WTC11 (cell line): Measurements from ENCODE around the gene CA5B. TPM values are rescaled to one million over a fixed set of nuclear protein-coding genes. Genes with fewer than 3 reads are reported as not detected.

Experiments
- ATAC-seq: fragments of 200-7000 bp; cut with Tn5 transposase; 2 replicates; pipeline ENCODE4 v1.10.0; 2021; ENCODE audit warnings: mild to moderate bottlenecking, moderate library complexity
- CTCF ChIA-PET: fragments of 300-600 bp; sonication (Branson Sonifier 250); formaldehyde crosslinking; loops from one replicate; lab custom pipeline; 2021; ENCODE audit warnings: antibody characterized with exemption; lab: Charles Lee
- POLR2A ChIA-PET: fragments of 350-600 bp; sonication (Branson Sonifier 250); formaldehyde crosslinking; loops from one replicate; lab custom pipeline; 2021; ENCODE audit warnings: antibody characterized with exemption; lab: Charles Lee
- DNase-seq: peaks from one replicate; pipeline ENCODE4 v3.0.0; 2021; ENCODE audit warnings: low spot score
- H3K27ac Mint-ChIP-seq: 2 replicates; pipeline ENCODE4 v1.8.0; 2021; ENCODE audit warnings: mixed read lengths
- H3K27me3 Mint-ChIP-seq: 2 replicates; pipeline ENCODE4 v1.8.0; 2021; ENCODE audit warnings: low read depth, mild to moderate bottlenecking, moderate library complexity, mixed read lengths
- H3K36me3 Mint-ChIP-seq: 2 replicates; pipeline ENCODE4 v1.8.0; 2021; ENCODE audit warnings: mixed read lengths
- H3K4me1 Mint-ChIP-seq: 2 replicates; pipeline ENCODE4 v1.8.0; 2022; ENCODE audit warnings: mixed read lengths
- H3K4me3 Mint-ChIP-seq: 2 replicates; pipeline ENCODE4 v1.8.0; 2021; ENCODE audit warnings: mild to moderate bottlenecking, moderate library complexity, mixed read lengths
- H3K9me3 Mint-ChIP-seq: 2 replicates; pipeline ENCODE4 v1.8.0; 2021; ENCODE audit warnings: mixed read lengths
- ATF2 ChIP-seq: sonication (generic); formaldehyde crosslinking; IDR thresholded peaks from 2 replicates; pipeline ENCODE4 v1.8.1; 2022; ENCODE audit warnings: low read depth, missing genetic modification reagents, borderline replicate concordance
- CREB1 ChIP-seq: sonication (generic); formaldehyde crosslinking; IDR thresholded peaks from 2 replicates; pipeline ENCODE4 v1.8.0; 2023; ENCODE audit warnings: mild to moderate bottlenecking, missing genetic modification reagents
- CREM ChIP-seq: sonication (generic); formaldehyde crosslinking; IDR thresholded peaks from 2 replicates; pipeline ENCODE4 v1.8.1; 2022; ENCODE audit warnings: mild to moderate bottlenecking, missing genetic modification reagents, moderate library complexity
- E2F1 ChIP-seq: sonication (generic); formaldehyde crosslinking; IDR thresholded peaks from 2 replicates; pipeline ENCODE4 v1.8.0; 2022; ENCODE audit warnings: mild to moderate bottlenecking, missing genetic modification reagents
- FOXK1 ChIP-seq: sonication (generic); formaldehyde crosslinking; IDR thresholded peaks from 2 replicates; pipeline ENCODE4 v1.8.0; 2022; ENCODE audit warnings: mild to moderate bottlenecking, moderate library complexity, missing genetic modification reagents
- GTF2I ChIP-seq: fragments of 250-450 bp; sonication (Bioruptor Pico); conservative IDR thresholded peaks from 2 replicates; pipeline ENCODE4 v1.4.0; 2021; ENCODE audit warnings: mild to moderate bottlenecking
- HMGA2 ChIP-seq: fragments of 250-450 bp; sonication (Bioruptor Pico); IDR thresholded peaks from 2 replicates; pipeline ENCODE4 v1.4.0; 2021; ENCODE audit warnings: mild to moderate bottlenecking, moderate library complexity
- JAZF1 ChIP-seq: fragments of 250-450 bp; sonication (Bioruptor Pico); IDR thresholded peaks from 2 replicates; pipeline ENCODE4 v1.9.0; 2021; ENCODE audit warnings: moderate library complexity, mild to moderate bottlenecking, inconsistent platforms
- JUN ChIP-seq: sonication (generic); formaldehyde crosslinking; IDR thresholded peaks from 2 replicates; pipeline ENCODE4 v1.8.0; 2023; ENCODE audit warnings: mild to moderate bottlenecking, missing genetic modification reagents
- KAT7 ChIP-seq: sonication (generic); formaldehyde crosslinking; IDR thresholded peaks from 2 replicates; pipeline ENCODE4 v1.8.1; 2023; ENCODE audit warnings: missing genetic modification reagents, mild to moderate bottlenecking, borderline replicate concordance
- MLX ChIP-seq: sonication (generic); formaldehyde crosslinking; IDR thresholded peaks from 2 replicates; pipeline ENCODE4 v1.8.1; 2023; ENCODE audit warnings: mild to moderate bottlenecking, missing genetic modification reagents, moderate library complexity
- MXD4 ChIP-seq: fragments of 250-450 bp; sonication (Bioruptor Pico); IDR thresholded peaks from 2 replicates; pipeline ENCODE4 v1.8.0; 2021; ENCODE audit warnings: mild to moderate bottlenecking, moderate library complexity, borderline replicate concordance
- NFE2L1 ChIP-seq: sonication (generic); formaldehyde crosslinking; IDR thresholded peaks from 2 replicates; pipeline ENCODE4 v1.8.1; 2023; ENCODE audit warnings: missing genetic modification reagents
- NR3C1 ChIP-seq: sonication (generic); formaldehyde crosslinking; conservative IDR thresholded peaks from 2 replicates; pipeline ENCODE4 v1.8.1; 2023; ENCODE audit warnings: low read depth, mild to moderate bottlenecking, missing genetic modification reagents
- OVOL2 ChIP-seq: fragments of 250-450 bp; sonication (Bioruptor Pico); IDR thresholded peaks from 2 replicates; pipeline ENCODE4 v1.9.0; 2021; ENCODE audit warnings: mild to moderate bottlenecking, borderline replicate concordance
- PREB ChIP-seq: sonication (generic); formaldehyde crosslinking; IDR thresholded peaks from 2 replicates; pipeline ENCODE4 v1.8.1; 2022; ENCODE audit warnings: mild to moderate bottlenecking, missing genetic modification reagents, moderate library complexity, borderline replicate concordance
- PRRX2 ChIP-seq: fragments of 250-450 bp; sonication (Bioruptor Pico); IDR thresholded peaks from 2 replicates; pipeline ENCODE4 v1.8.0; 2021; ENCODE audit warnings: mild to moderate bottlenecking
- STAT6 ChIP-seq: sonication (generic); formaldehyde crosslinking; conservative IDR thresholded peaks from 2 replicates; pipeline ENCODE4 v1.8.1; 2023; ENCODE audit warnings: mild to moderate bottlenecking, low read depth, missing genetic modification reagents, moderate library complexity
- TEAD1 ChIP-seq: sonication (generic); formaldehyde crosslinking; IDR thresholded peaks from 2 replicates; pipeline ENCODE4 v1.8.0; 2022; ENCODE audit warnings: mild to moderate bottlenecking, missing genetic modification reagents
- USF1 ChIP-seq: sonication (generic); formaldehyde crosslinking; IDR thresholded peaks from 2 replicates; pipeline ENCODE4 v1.8.0; 2022; ENCODE audit warnings: mild to moderate bottlenecking, missing genetic modification reagents
- USF2 ChIP-seq: sonication (generic); formaldehyde crosslinking; IDR thresholded peaks from 2 replicates; pipeline ENCODE4 v1.8.1; 2023; ENCODE audit warnings: mild to moderate bottlenecking, missing genetic modification reagents, moderate library complexity
- ZBTB43 ChIP-seq: sonication (generic); formaldehyde crosslinking; IDR thresholded peaks from 2 replicates; pipeline ENCODE4 v1.8.1; 2023; ENCODE audit warnings: mild to moderate bottlenecking, missing genetic modification reagents
- ZMAT4 ChIP-seq: fragments of 250-450 bp; sonication (Bioruptor Pico); IDR thresholded peaks from 2 replicates; pipeline ENCODE4 v1.9.0; 2021; ENCODE audit warnings: mild to moderate bottlenecking
- ZNF396 ChIP-seq: fragments of 250-450 bp; sonication (Bioruptor Pico); IDR thresholded peaks from 2 replicates; pipeline ENCODE4 v1.8.0; 2021; ENCODE audit warnings: mild to moderate bottlenecking, moderate library complexity, borderline replicate concordance
- ZNF671 ChIP-seq: fragments of 250-450 bp; sonication (Bioruptor Pico); IDR thresholded peaks from 2 replicates; pipeline ENCODE4 v1.8.0; 2021; ENCODE audit warnings: mild to moderate bottlenecking
- total RNA-seq: library from RNA; stranded (reverse); gene quantifications from 3 replicates; pipeline ENCODE4 v1.2.3, GENCODE V29; 2021

Gene CA5B
- total RNA-seq, 1 experiment from 2014 or later, result 9.0 TPM

GRCh38 chrX:15748841-15749240 lies 10.8 kb downstream of the CA5B start (continued):
- TF ChIP-seq NR3C1 (no peak), FOXK1 (CRISPR knock-in tag) (no peak), OVOL2 (CRISPR knock-in tag) (no peak), PRRX2 (CRISPR knock-in tag) (no peak), TEAD1 (CRISPR knock-in tag) (no peak), NFE2L1 (CRISPR knock-in tag) (no peak), JAZF1 (no peak), CREM (CRISPR knock-in tag) (no peak)

GRCh38 chrX:15749642-15750610 lies 11.9 kb downstream of the CA5B start:
- Mint-ChIP-seq H3K9me3 (no peaks in the 10 kb centered on the region; the same call in 1 of the 2 replicates), H3K4me1 (peaks cover 71% of the 10 kb centered on the region)
- TF ChIP-seq MLX (CRISPR knock-in tag) (no peak), ZMAT4 (CRISPR knock-in tag) (no peak), GTF2I (CRISPR knock-in tag) (no peak), MXD4 (CRISPR knock-in tag) (no peak), ZNF396 (CRISPR knock-in tag) (no peak), USF2 (CRISPR knock-in tag) (no peak), CREB1 (CRISPR knock-in tag) (no peak), KAT7 (CRISPR knock-in tag) (no peak), ATF2 (CRISPR knock-in tag) (no peak), JUN (CRISPR knock-in tag) (no peak), USF1 (no peak), ZNF671 (CRISPR knock-in tag) (no peak), ZBTB43 (CRISPR knock-in tag) (no peak), E2F1 (CRISPR knock-in tag) (no peak), PREB (CRISPR knock-in tag) (no peak), STAT6 (no peak), HMGA2 (no peak)

More at GRCh38 chrX:15749642-15750610, 11.9 kb downstream of the CA5B start:
- POLR2A ChIA-PET, result no interaction called here
- H3K4me3 Mint-ChIP-seq, result no peak overlapping the region
- CTCF ChIA-PET, result no interaction called here
- H3K27ac Mint-ChIP-seq, result no peak overlapping the region; the same call in 1 of the 2 replicates
- H3K27me3 Mint-ChIP-seq, result no peaks in the 10 kb centered on the region
- DNase-seq, result no peak
- H3K36me3 Mint-ChIP-seq, result peaks cover 2% of the 10 kb centered on the region
- ATAC-seq, result no peak
